ENCODE results near the gene IQGAP2.

IQGAP2 gene

GRCh38 chr5:76690037-76690679 lies 287.1 kb downstream of the IQGAP2 start:
- DNase-seq (ENCODE audit: low spot score), result no peak
- Histone ChIP-seq H2BK15ac (ENCODE audit: low read length) (no peak overlapping the region), H3K14ac (ENCODE audit: low read length) (no peak overlapping the region), H3K36me3 (replicated peaks in 1 of 2; ENCODE audit: control insufficient read depth in 2 of 2, insufficient read depth in 2 of 2, low read length in 2 of 2) (peaks cover 0 to 39% of the 10 kb centered on the region in 2 donors), H4K91ac (ENCODE audit: low read depth, low read length, poor library complexity) (no peak overlapping the region), H3K9me3 (replicated peaks in 1 of 2; ENCODE audit: control insufficient read depth in 2 of 2, insufficient read depth in 1 of 2, low read depth in 1 of 2, low read length in 2 of 2) (no peaks in the 10 kb centered on the region), H2AFZ (ENCODE audit: low read length) (no peak overlapping the region), H3K27me3 (ENCODE audit: control insufficient read depth in 3 of 3, insufficient read depth in 3 of 3, low read depth in 1 of 3, low read length in 3 of 3) (no peaks in the 10 kb centered on the region), H3K27ac (replicated peaks; ENCODE audit: low read length) (no peak overlapping the region), H3K79me1 (ENCODE audit: low read depth, low read length) (no peaks in the 10 kb centered on the region), H3K4me1 (ENCODE audit: control insufficient read depth in 2 of 2, insufficient read depth in 1 of 2, low read depth in 1 of 2, low read length in 2 of 2) (peaks cover 2 to 5% of the 10 kb centered on the region in 2 donors), H3K9ac (ENCODE audit: low read depth, low read length, poor library complexity) (no peak overlapping the region), H2AK5ac (ENCODE audit: low read depth, low read length) (no peak overlapping the region), H3K4ac (ENCODE audit: low read length) (no peak overlapping the region), H2BK12ac (ENCODE audit: low read length) (no peak overlapping the region), H2BK5ac (ENCODE audit: low read length) (no peak overlapping the region), H4K8ac (ENCODE audit: low read depth, low read length) (no peak overlapping the region), H3K18ac (ENCODE audit: low read length) (no peak overlapping the region), H3K4me3 (ENCODE audit: low read length in 2 of 2) (no peak overlapping the region), H3K23ac (ENCODE audit: low read depth, low read length, poor library complexity) (no peak overlapping the region), H3K4me2 (ENCODE audit: insufficient read depth, low read length, poor library complexity, severe bottlenecking) (no peak overlapping the region), H2BK120ac (ENCODE audit: low read depth, low read length) (no peak overlapping the region)
- WGBS, 2 donors (ENCODE audit: extremely low coverage in 2 of 2, insufficient read length in 2 of 2, insufficient replicate concordance in 1 of 2), result no CpG with 5 or more reads among the region's 3 CpGs

GRCh38 chr5:76690704-76691466 lies 287.8 kb downstream of the IQGAP2 start:
- H2BK12ac ChIP-seq (ENCODE audit: low read length), result no peak overlapping the region
- H3K9me3 ChIP-seq (replicated peaks in 1 of 2; ENCODE audit: control insufficient read depth in 2 of 2, insufficient read depth in 1 of 2, low read depth in 1 of 2, low read length in 2 of 2), result no peaks in the 10 kb centered on the region
- no peak overlapping the region for H2BK5ac ChIP-seq (ENCODE audit: low read length)
- no CpG with 5 or more reads among the region's 7 CpGs for WGBS, 2 donors (ENCODE audit: extremely low coverage in 2 of 2, insufficient read length in 2 of 2, insufficient replicate concordance in 1 of 2)
- H3K4ac ChIP-seq (ENCODE audit: low read length), result no peak overlapping the region
- no peak overlapping the region for H3K14ac ChIP-seq (ENCODE audit: low read length)
- no peaks in the 10 kb centered on the region for H3K79me1 ChIP-seq (ENCODE audit: low read depth, low read length)
- H3K4me1 ChIP-seq (ENCODE audit: control insufficient read depth in 2 of 2, insufficient read depth in 1 of 2, low read depth in 1 of 2, low read length in 2 of 2), result peaks cover 2 to 5% of the 10 kb centered on the region in 2 donors
- peaks cover 0 to 44% of the 10 kb centered on the region in 2 donors for H3K36me3 ChIP-seq (replicated peaks in 1 of 2; ENCODE audit: control insufficient read depth in 2 of 2, insufficient read depth in 2 of 2, low read length in 2 of 2)
- H2BK120ac ChIP-seq (ENCODE audit: low read depth, low read length), result no peak overlapping the region
- no peak overlapping the region for H2BK15ac ChIP-seq (ENCODE audit: low read length)
- peak overlapping the region; percentile 35 for H3K18ac ChIP-seq (ENCODE audit: low read length)
- H2AFZ ChIP-seq (ENCODE audit: low read length), result no peak overlapping the region
- H3K4me3 ChIP-seq (ENCODE audit: low read length in 2 of 2), result no peak overlapping the region
- H4K91ac ChIP-seq (ENCODE audit: low read depth, low read length, poor library complexity), result no peak overlapping the region
- H2AK5ac ChIP-seq (ENCODE audit: low read depth, low read length), result no peak overlapping the region
- no peak overlapping the region for H4K8ac ChIP-seq (ENCODE audit: low read depth, low read length)
- H3K27me3 ChIP-seq (ENCODE audit: control insufficient read depth in 3 of 3, insufficient read depth in 3 of 3, low read depth in 1 of 3, low read length in 3 of 3), result no peaks in the 10 kb centered on the region
- H3K23ac ChIP-seq (ENCODE audit: low read depth, low read length, poor library complexity), result no peak overlapping the region
- no peak for DNase-seq (ENCODE audit: low spot score)
- no peak overlapping the region for H3K9ac ChIP-seq (ENCODE audit: low read depth, low read length, poor library complexity)
- H3K27ac ChIP-seq (replicated peaks; ENCODE audit: low read length), result no peak overlapping the region
- no peak overlapping the region for H3K4me2 ChIP-seq (ENCODE audit: insufficient read depth, low read length, poor library complexity, severe bottlenecking)

GRCh38 chr5:76691467-76692273 lies 288.6 kb downstream of the IQGAP2 start:
- no peak overlapping the region for H2BK5ac ChIP-seq (ENCODE audit: low read length)
- H2BK120ac ChIP-seq (ENCODE audit: low read depth, low read length), result no peak overlapping the region
- H3K14ac ChIP-seq (ENCODE audit: low read length), result no peak overlapping the region
- H3K27me3 ChIP-seq (ENCODE audit: control insufficient read depth in 3 of 3, insufficient read depth in 3 of 3, low read depth in 1 of 3, low read length in 3 of 3), result no peaks in the 10 kb centered on the region
- H3K36me3 ChIP-seq (replicated peaks in 1 of 2; ENCODE audit: control insufficient read depth in 2 of 2, insufficient read depth in 2 of 2, low read length in 2 of 2), result peaks cover 0 to 52% of the 10 kb centered on the region in 2 donors
- H3K18ac ChIP-seq (ENCODE audit: low read length), result no peak overlapping the region
- no peak overlapping the region for H2AFZ ChIP-seq (ENCODE audit: low read length)
- no peak overlapping the region for H3K4ac ChIP-seq (ENCODE audit: low read length)
- H3K4me2 ChIP-seq (ENCODE audit: insufficient read depth, low read length, poor library complexity, severe bottlenecking), result no peak overlapping the region
- no peak overlapping the region for H2BK12ac ChIP-seq (ENCODE audit: low read length)
- no CpG with 5 or more reads among the region's 5 CpGs for WGBS, 2 donors (ENCODE audit: extremely low coverage in 2 of 2, insufficient read length in 2 of 2, insufficient replicate concordance in 1 of 2)
- no peaks in the 10 kb centered on the region for H3K79me1 ChIP-seq (ENCODE audit: low read depth, low read length)
- no peak overlapping the region for H4K91ac ChIP-seq (ENCODE audit: low read depth, low read length, poor library complexity)
- no peaks in the 10 kb centered on the region for H3K9me3 ChIP-seq (replicated peaks in 1 of 2; ENCODE audit: control insufficient read depth in 2 of 2, insufficient read depth in 1 of 2, low read depth in 1 of 2, low read length in 2 of 2)
- H3K4me3 ChIP-seq (ENCODE audit: low read length in 2 of 2), result no peak overlapping the region
- H3K23ac ChIP-seq (ENCODE audit: low read depth, low read length, poor library complexity), result no peak overlapping the region
- H3K27ac ChIP-seq (replicated peaks; ENCODE audit: low read length), result no peak overlapping the region
- H3K4me1 ChIP-seq (ENCODE audit: control insufficient read depth in 2 of 2, insufficient read depth in 1 of 2, low read depth in 1 of 2, low read length in 2 of 2), result peaks cover 2 to 5% of the 10 kb centered on the region in 2 donors
- no peak overlapping the region for H2BK15ac ChIP-seq (ENCODE audit: low read length)
- no peak overlapping the region for H4K8ac ChIP-seq (ENCODE audit: low read depth, low read length)
- no peak overlapping the region for H3K9ac ChIP-seq (ENCODE audit: low read depth, low read length, poor library complexity)
- H2AK5ac ChIP-seq (ENCODE audit: low read depth, low read length), result no peak overlapping the region
- DNase-seq (ENCODE audit: low spot score), result no peak

- no peak overlapping the region for H2BK120ac ChIP-seq (ENCODE audit: low read depth, low read length)
- H4K91ac ChIP-seq (ENCODE audit: low read depth, low read length, poor library complexity), result no peak overlapping the region
- no peak overlapping the region for H2BK5ac ChIP-seq (ENCODE audit: low read length)
- no peak overlapping the region for H3K4ac ChIP-seq (ENCODE audit: low read length)
- H3K4me1 ChIP-seq (ENCODE audit: control insufficient read depth in 2 of 2, insufficient read depth in 1 of 2, low read depth in 1 of 2, low read length in 2 of 2), result peaks cover 2 to 5% of the 10 kb centered on the region in 2 donors
- H3K9me3 ChIP-seq (replicated peaks in 1 of 2; ENCODE audit: control insufficient read depth in 2 of 2, insufficient read depth in 1 of 2, low read depth in 1 of 2, low read length in 2 of 2), result no peaks in the 10 kb centered on the region
- no peak overlapping the region for H3K14ac ChIP-seq (ENCODE audit: low read length)
- peaks cover 0 to 55% of the 10 kb centered on the region in 2 donors for H3K36me3 ChIP-seq (replicated peaks in 1 of 2; ENCODE audit: control insufficient read depth in 2 of 2, insufficient read depth in 2 of 2, low read length in 2 of 2)
- no peak overlapping the region for H2AFZ ChIP-seq (ENCODE audit: low read length)
- no peak overlapping the region for H3K4me2 ChIP-seq (ENCODE audit: insufficient read depth, low read length, poor library complexity, severe bottlenecking)
- DNase-seq (ENCODE audit: low spot score), result no peak
- H2BK12ac ChIP-seq (ENCODE audit: low read length), result no peak overlapping the region
- no peaks in the 10 kb centered on the region for H3K79me1 ChIP-seq (ENCODE audit: low read depth, low read length)
- no peak overlapping the region for H4K8ac ChIP-seq (ENCODE audit: low read depth, low read length)
- H3K27ac ChIP-seq (replicated peaks; ENCODE audit: low read length), result no peak overlapping the region
- H3K27me3 ChIP-seq (ENCODE audit: control insufficient read depth in 3 of 3, insufficient read depth in 3 of 3, low read depth in 1 of 3, low read length in 3 of 3), result no peaks in the 10 kb centered on the region
- H2AK5ac ChIP-seq (ENCODE audit: low read depth, low read length), result no peak overlapping the region
- WGBS, 2 donors (ENCODE audit: extremely low coverage in 2 of 2, insufficient read length in 2 of 2, insufficient replicate concordance in 1 of 2), result no CpG with 5 or more reads among the region's 6 CpGs
- H3K4me3 ChIP-seq (ENCODE audit: low read length in 2 of 2), result no peak overlapping the region
- no peak overlapping the region for H3K18ac ChIP-seq (ENCODE audit: low read length)
- no peak overlapping the region for H2BK15ac ChIP-seq (ENCODE audit: low read length)
- H3K23ac ChIP-seq (ENCODE audit: low read depth, low read length, poor library complexity), result no peak overlapping the region
- no peak overlapping the region for H3K9ac ChIP-seq (ENCODE audit: low read depth, low read length, poor library complexity)
Measured at GRCh38 chr5:76692274-76692540, 289.1 kb downstream of the IQGAP2 start.

Measured in neuronal stem cell (in vitro differentiated cells).